HEK293 (cell line): Measurements from ENCODE around the gene GRIK4.

Experiments used
- CTCF ChIA-PET: fragments of 350-600 bp; formaldehyde crosslinking; extraction: SDS; loops from one replicate; lab custom pipeline; 2021; ENCODE audit warnings: antibody characterized with exemption; lab: Yijun Ruan, JAX
- POLR2A ChIA-PET: fragments of 300-600 bp; formaldehyde crosslinking; extraction: SDS; loops from one replicate; lab custom pipeline; 2020; ENCODE audit warnings: antibody characterized with exemption, inconsistent platforms; lab: Yijun Ruan, JAX
- H3K27ac ChIP-seq: fragments of 200-500 bp; sonication (Bioruptor generic); 2 replicates; pipeline ENCODE4 v1.5.1; 2014; ENCODE audit warnings: low read depth, low read length, control low read depth, inconsistent platforms; ENCODE audit errors: extremely low read depth
- H3K36me3 ChIP-seq, 2 experiments: fragments of 200-500 bp in 1 of 2; sonication (Bioruptor generic) in 1 of 2; 1 replicate in 1 of 2; 2 replicates in 1 of 2; pipeline ENCODE4 v1.5.1; 2014 to 2017; ENCODE audit warnings: inconsistent platforms in 2 of 2, low read length in 2 of 2; ENCODE audit not compliant: control insufficient read depth in 2 of 2, insufficient read depth in 1 of 2
- H3K4me1 ChIP-seq: fragments of 200-500 bp; sonication (Bioruptor generic); 2 replicates; pipeline ENCODE4 v1.5.1; 2014; ENCODE audit warnings: mild to moderate bottlenecking, low read length, inconsistent platforms; ENCODE audit not compliant: control insufficient read depth, insufficient read depth
- H3K4me3 ChIP-seq: 2 replicates; pipeline ENCODE4 v1.5.1; 2011; ENCODE audit warnings: low read depth, mild to moderate bottlenecking, control low read depth, low read length, moderate library complexity
- H3K9me3 ChIP-seq: fragments of 200-500 bp; sonication (Bioruptor generic); 2 replicates; pipeline ENCODE4 v1.5.1; 2014; ENCODE audit warnings: low read depth, low read length, inconsistent platforms; ENCODE audit not compliant: control insufficient read depth, insufficient read depth
- HIC1 ChIP-seq: fragments of 450-650 bp; formaldehyde crosslinking; IDR thresholded peaks from 2 replicates; pipeline ENCODE4 v1.5.1; 2016; ENCODE audit warnings: missing biosample characterization, missing genetic modification characterization
- IKZF3 ChIP-seq: fragments of 450-650 bp; IDR thresholded peaks from 2 replicates; pipeline ENCODE4 v1.5.0; 2018; ENCODE audit warnings: missing biosample characterization, mild to moderate bottlenecking, missing genetic modification characterization, moderate library complexity
- KLF10 ChIP-seq: fragments of 450-650 bp; IDR thresholded peaks from 2 replicates; pipeline ENCODE4 v1.5.1; 2018; ENCODE audit warnings: missing biosample characterization, mild to moderate bottlenecking, missing genetic modification characterization
- KLF16 ChIP-seq: fragments of 450-650 bp; formaldehyde crosslinking; IDR thresholded peaks from 2 replicates; pipeline ENCODE4 v1.5.1; 2017; ENCODE audit warnings: missing biosample characterization, missing genetic modification characterization
- SCRT1 ChIP-seq: fragments of 450-650 bp; formaldehyde crosslinking; IDR thresholded peaks from 2 replicates; pipeline ENCODE4 v1.5.1; 2016; ENCODE audit warnings: missing biosample characterization, missing genetic modification characterization, borderline replicate concordance
- SCRT2 ChIP-seq: fragments of 450-650 bp; formaldehyde crosslinking; IDR thresholded peaks from 2 replicates; pipeline ENCODE4 v1.5.1; 2016; ENCODE audit warnings: missing biosample characterization, missing genetic modification characterization
- TRIM28 ChIP-seq: IDR thresholded peaks from 2 replicates; pipeline ENCODE4 v1.6.1; 2011; ENCODE audit warnings: low read length, control low read depth, borderline replicate concordance
- YY2 ChIP-seq: fragments of 450-650 bp; formaldehyde crosslinking; IDR thresholded peaks from 2 replicates; pipeline ENCODE4 v1.5.1; 2016; ENCODE audit warnings: missing biosample characterization, missing genetic modification characterization
- ZBTB1 ChIP-seq: fragments of 450-650 bp; formaldehyde crosslinking; IDR thresholded peaks from 2 replicates; pipeline ENCODE4 v1.5.1; 2016; ENCODE audit warnings: missing biosample characterization, missing genetic modification characterization
- ZBTB21 ChIP-seq: fragments of 450-650 bp; formaldehyde crosslinking; IDR thresholded peaks from 2 replicates; pipeline ENCODE4 v1.5.1; 2017; ENCODE audit warnings: missing biosample characterization, missing genetic modification characterization
- ZBTB44 ChIP-seq: fragments of 450-650 bp; IDR thresholded peaks from 2 replicates; pipeline ENCODE4 v1.5.1; 2018; ENCODE audit warnings: missing biosample characterization, mild to moderate bottlenecking, missing genetic modification characterization
- ZNF114 ChIP-seq: fragments of 450-650 bp; formaldehyde crosslinking; IDR thresholded peaks from 2 replicates; pipeline ENCODE4 v1.5.0; 2017; ENCODE audit warnings: missing biosample characterization, missing genetic modification characterization
- ZNF175 ChIP-seq: fragments of 450-650 bp; formaldehyde crosslinking; IDR thresholded peaks from 2 replicates; pipeline ENCODE4 v1.5.1; 2016; ENCODE audit warnings: missing biosample characterization, missing genetic modification characterization
- ZNF18 ChIP-seq: fragments of 450-650 bp; formaldehyde crosslinking; IDR thresholded peaks from 2 replicates; pipeline ENCODE4 v1.5.1; 2016; ENCODE audit warnings: missing biosample characterization, missing genetic modification characterization
- ZNF214 ChIP-seq: fragments of 450-650 bp; formaldehyde crosslinking; IDR thresholded peaks from 2 replicates; pipeline ENCODE4 v1.5.1; 2017; ENCODE audit warnings: missing biosample characterization, mild to moderate bottlenecking, missing genetic modification characterization, borderline replicate concordance
- ZNF223 ChIP-seq: fragments of 450-650 bp; formaldehyde crosslinking; IDR thresholded peaks from 2 replicates; pipeline ENCODE4 v1.5.1; 2016; ENCODE audit warnings: missing biosample characterization, missing genetic modification characterization
- ZNF248 ChIP-seq: fragments of 450-650 bp; formaldehyde crosslinking; IDR thresholded peaks from 2 replicates; pipeline ENCODE4 v1.5.1; 2017; ENCODE audit warnings: missing biosample characterization, missing genetic modification characterization
- ZNF626 ChIP-seq: fragments of 450-650 bp; sonication (Bioruptor Pico); formaldehyde crosslinking; IDR thresholded peaks from 2 replicates; pipeline ENCODE4 v1.5.1; 2018; ENCODE audit warnings: missing biosample characterization, missing genetic modification characterization, inconsistent platforms
- ZNF664 ChIP-seq: fragments of 450-650 bp; formaldehyde crosslinking; IDR thresholded peaks from 2 replicates; pipeline ENCODE4 v1.5.1; 2016; ENCODE audit warnings: missing biosample characterization, missing genetic modification characterization
- ZNF670 ChIP-seq: fragments of 450-650 bp; formaldehyde crosslinking; IDR thresholded peaks from 2 replicates; pipeline ENCODE4 v1.5.1; 2016; ENCODE audit warnings: missing biosample characterization, missing genetic modification characterization, low read depth
- ZNF704 ChIP-seq: fragments of 450-650 bp; formaldehyde crosslinking; IDR thresholded peaks from 2 replicates; pipeline ENCODE4 v1.5.1; 2016; ENCODE audit warnings: missing biosample characterization, missing genetic modification characterization
- ZNF776 ChIP-seq: fragments of 450-650 bp; formaldehyde crosslinking; IDR thresholded peaks from 2 replicates; pipeline ENCODE4 v1.5.0; 2017; ENCODE audit warnings: missing biosample characterization, missing genetic modification characterization, borderline replicate concordance
- ZNF791 ChIP-seq: fragments of 450-650 bp; formaldehyde crosslinking; IDR thresholded peaks from 2 replicates; pipeline ENCODE4 v1.5.1; 2016; ENCODE audit warnings: missing biosample characterization, missing genetic modification characterization
- ZSCAN23 ChIP-seq: fragments of 450-650 bp; formaldehyde crosslinking; IDR thresholded peaks from 2 replicates; pipeline ENCODE4 v1.5.1; 2016; ENCODE audit warnings: missing biosample characterization, missing genetic modification characterization
- ZSCAN5A ChIP-seq: fragments of 450-650 bp; formaldehyde crosslinking; IDR thresholded peaks from 2 replicates; pipeline ENCODE4 v1.5.1; 2016; ENCODE audit warnings: missing biosample characterization, missing genetic modification characterization

GRIK4 gene

GRCh38 chr11:120823159-120823558 is 311.6 kb downstream of the GRIK4 start:
- Histone ChIP-seq H3K36me3 (no peaks in the 10 kb centered on the region), H3K4me1 (no peaks in the 10 kb centered on the region), H3K4me3 (no peak overlapping the region), H3K27ac (no peak overlapping the region), H3K9me3 (no peaks in the 10 kb centered on the region)
- POLR2A ChIA-PET = interaction anchor here (0.6 kb wide), 1 partner anchor 933 kb away, joined by 3 read pairs; no protein-coding TSS in a partner anchor
- CTCF ChIA-PET = interaction anchor here (0.7 kb wide), 1 partner anchor 107 kb away, joined by 3 read pairs; no protein-coding TSS in a partner anchor
- TF ChIP-seq ZNF704 (tag by site-specific recombination) = no peak

- ChIA-PET POLR2A (no interaction called here), CTCF (interaction anchor here (0.6 kb wide), 1 partner anchor 1681 kb away, joined by 3 read pairs; no protein-coding TSS in a partner anchor)
- Histone ChIP-seq H3K4me1 (no peaks in the 10 kb centered on the region), H3K4me3 (no peak overlapping the region)
- TF ChIP-seq ZNF791 (tag by site-specific recombination) (no peak), SCRT1 (tag by site-specific recombination) (peak; percentile 57), ZSCAN5A (tag by site-specific recombination) (no peak), SCRT2 (tag by site-specific recombination) (peak; percentile 51), HIC1 (tag by site-specific recombination) (no peak)
- TF ChIP-seq, all 188 proteins: peak for 2
- Histone ChIP-seq H3K9me3 (no peaks in the 10 kb centered on the region), H3K27ac (no peak overlapping the region), H3K36me3 (no peaks in the 10 kb centered on the region)
Measured at GRCh38 chr11:120824242-120824641, 312.7 kb downstream of the GRIK4 start.

GRCh38 chr11:120827198-120827597 is 315.6 kb downstream of the GRIK4 start:
- CTCF ChIA-PET = no interaction called here
- no peak for TF ChIP-seq ZNF114
- TF ChIP-seq ZBTB1 (tag by site-specific recombination) = no peak
- no peak for TF ChIP-seq TRIM28
- TF ChIP-seq ZBTB44 (tag by site-specific recombination) = no peak
- no peak for TF ChIP-seq ZBTB21
- TF ChIP-seq KLF10 = no peak
- TF ChIP-seq ZNF175 (tag by site-specific recombination) = no peak
- TF ChIP-seq ZNF664 = no peak
- TF ChIP-seq YY2 (tag by site-specific recombination) = no peak
- TF ChIP-seq ZNF670 (tag by site-specific recombination) = no peak
- TF ChIP-seq ZNF223 (tag by site-specific recombination) = no peak
- no peak for TF ChIP-seq ZNF214 (tag by site-specific recombination)
- TF ChIP-seq ZSCAN23 (tag by site-specific recombination) = no peak
- no peak for TF ChIP-seq ZNF776
- no peak for TF ChIP-seq ZNF18 (tag by site-specific recombination)
- TF ChIP-seq ZNF248 (tag by site-specific recombination) = no peak
- TF ChIP-seq ZNF626 = no peak
- TF ChIP-seq IKZF3 = no peak
- no peak for TF ChIP-seq KLF16 (tag by site-specific recombination)
- POLR2A ChIA-PET = no interaction called here
- no peaks in the 10 kb centered on the region for H3K36me3 ChIP-seq
- no peak overlapping the region for H3K27ac ChIP-seq
- no peaks in the 10 kb centered on the region for H3K9me3 ChIP-seq
- no peaks in the 10 kb centered on the region for H3K4me1 ChIP-seq
- no peak overlapping the region for H3K4me3 ChIP-seq
